Sigmoid colon (tissue), 7 donors: ENCODE data around the gene SLC6A9. TPM values are rescaled to one million over a fixed set of nuclear protein-coding genes. Genes with fewer than 3 reads are reported as not detected.

Source experiments
- DNase-seq: peaks from one replicate; pipeline ENCODE4 v3.0.0-alpha.2; 2019
- H3K27ac ChIP-seq, 4 donors: fragments of 200-600 bp; sonication (generic); one replicate each; pipeline ENCODE4 v1.5.1; 2016 to 2019; ENCODE audit warnings: mild to moderate bottlenecking in 1 of 4
- H3K27me3 ChIP-seq, 3 donors: fragments of 200-600 bp; sonication (generic); one replicate each; pipeline ENCODE4 v1.5.1; 2019; ENCODE audit warnings: mild to moderate bottlenecking in 1 of 3
- H3K36me3 ChIP-seq, 4 donors: fragments of 200-600 bp; sonication (generic); one replicate each; pipeline ENCODE4 v1.5.1; 2016 to 2019
- H3K4me1 ChIP-seq, 4 donors: fragments of 200-600 bp; sonication (generic); one replicate each; pipeline ENCODE4 v1.5.1; 2017 to 2019
- H3K4me3 ChIP-seq, 4 donors: fragments of 200-600 bp; sonication (generic); one replicate each; pipeline ENCODE4 v1.5.1; 2017 to 2019; ENCODE audit warnings: mild to moderate bottlenecking in 2 of 4, moderate library complexity in 1 of 4
- H3K9me3 ChIP-seq, 4 donors: fragments of 200-600 bp in 3 of 4; sonication (generic) in 3 of 4; one replicate each; pipeline versions ENCODE4 v1.5.1 to v1.6.1; 2013 to 2019
- CTCF ChIP-seq, 4 experiments: fragments of 450-650 bp in 3 of 4; fragments of 200-600 bp in 1 of 4; IDR thresholded peaks; one replicate each; pipeline ENCODE4 v1.5.1; 2016 to 2019; ENCODE audit warnings: antibody characterized with exemption in 4 of 4, mild to moderate bottlenecking in 3 of 4, moderate library complexity in 2 of 4
- EP300 ChIP-seq, 4 donors: sonication (generic); formaldehyde crosslinking; IDR thresholded peaks; one replicate each; pipeline ENCODE4 v1.6.1; 2017; ENCODE audit warnings: antibody characterized with exemption in 4 of 4
- POLR2A ChIP-seq, 2 donors: fragments of 450-650 bp; IDR thresholded peaks; one replicate each; pipeline ENCODE4 v1.6.1; 2016; ENCODE audit warnings: antibody characterized with exemption in 2 of 2, mild to moderate bottlenecking in 2 of 2, moderate library complexity in 2 of 2
- POLR2AphosphoS5 ChIP-seq, 4 donors: sonication (generic); formaldehyde crosslinking; IDR thresholded peaks; one replicate each; pipeline ENCODE4 v1.6.1; 2017; ENCODE audit warnings: antibody characterized with exemption in 4 of 4
- WGBS, 2 donors: extraction: QIAGEN DNeasy Blood & Tissue Kit; methylation state at CpG; one replicate each; pipeline ENCODE4 v1.1.7; 2013; 5-methylcytosine and 5-hydroxymethylcytosine counted together
- intact Hi-C: fragments of 100-400 bp; cut with DNase I; formaldehyde crosslinking; loops from one replicate; pipeline ENCODE4 v1.15.1; 2023
- polyA plus RNA-seq, 3 donors: library from polyadenylated mRNA; stranded (reverse); fragments of 200-250 nt; gene quantifications; one replicate each; pipeline ENCODE4 v1.2.3, GENCODE V29; 2013
- total RNA-seq, 4 donors: library from RNA; depleted of rRNA; stranded (reverse); fragments of >200 nt; gene quantifications; one replicate each; pipeline ENCODE4 v1.1.0, GENCODE V29; 2016
- donor health status: healthy with polysubstance abuse.
- donor health status: Bipolar disorder and iron deficiency.
- donor health status: healthy.

SLC6A9 gene
- total RNA-seq (10 to 100 TPM in 2 of 4 donors, 1 to 10 TPM in 2; 5.4 to 16.6 (median 9.3) TPM), polyA plus RNA-seq (10 to 100 TPM in 1 of 3 donors, 1 to 10 TPM in 2; 2.4 to 24.5 (median 4.4) TPM)

- intact Hi-C loops, result loop anchor here (10.0 kb wide), 1 partner anchor 497 kb away; the partner anchor contains the start of gene PTPRF
- peak; percentile 24 to 73 (median 71) for TF ChIP-seq POLR2AphosphoS5 (IDR thresholded peaks at IDR 0.05)
- no peak for TF ChIP-seq CTCF (IDR thresholded peaks at IDR 0.05)
- TF ChIP-seq EP300 (IDR thresholded peaks at IDR 0.05), result no peak
- TF ChIP-seq POLR2A (IDR thresholded peaks at IDR 0.05), result peak in 1 of 2 donors; percentile 10
- Histone ChIP-seq H3K27me3 (no peaks in the 10 kb centered on the region), H3K4me1 (peaks cover 0 to 61% (median 51%) of the 10 kb centered on the region in 4 donors), H3K9me3 (no peaks in the 10 kb centered on the region), H3K27ac (peak within 1 kb of the TSS; percentile 86 to 96 (median 94)), H3K36me3 (no peaks in the 10 kb centered on the region), H3K4me3 (peak within 1 kb of the TSS; percentile 71 to 88 (median 87))
- WGBS, 2 donors, result 10 to 17% methylated on average over 40 of the region's 40 CpGs
- DNase-seq, result peak; percentile 91
These were observed at the start of gene SLC6A9 for GRCh38 chr1:44031252-44032169. SLC6A9 (minus strand) TSS chr1:44031462; CDS start chr1:44024277, 7,185 bp downstream.

- H3K9me3 ChIP-seq, result no peaks in the 10 kb centered on the region
- 93 to 96% methylated on average over 4 of the region's 4 CpGs for WGBS, 2 donors
- peaks cover 0 to 4% (median 4%) of the 10 kb centered on the region in 4 donors for H3K4me1 ChIP-seq
- no peak overlapping the region for H3K4me3 ChIP-seq
- H3K27me3 ChIP-seq, result no peaks in the 10 kb centered on the region
- no peak overlapping the region for H3K27ac ChIP-seq
- DNase-seq, result no peak
- intact Hi-C loops, result no loop called here
- no peaks in the 10 kb centered on the region for H3K36me3 ChIP-seq
- TF ChIP-seq EP300 (IDR thresholded peaks at IDR 0.05) (no peak), POLR2A (IDR thresholded peaks at IDR 0.05) (no peak), CTCF (IDR thresholded peaks at IDR 0.05) (no peak), POLR2AphosphoS5 (IDR thresholded peaks at IDR 0.05) (no peak)
These were observed 48.3 kb upstream of the SLC6A9 start for GRCh38 chr1:44079566-44079965.

- DNase-seq, result no peak
- 21 to 51% methylated on average over 2 of the region's 2 CpGs for WGBS, 2 donors
- no peaks in the 10 kb centered on the region for H3K36me3 ChIP-seq
- no peaks in the 10 kb centered on the region for H3K9me3 ChIP-seq
- TF ChIP-seq EP300 (IDR thresholded peaks at IDR 0.05), result no peak
- no peak for TF ChIP-seq POLR2AphosphoS5 (IDR thresholded peaks at IDR 0.05)
- TF ChIP-seq CTCF (IDR thresholded peaks at IDR 0.05), result no peak
- TF ChIP-seq POLR2A (IDR thresholded peaks at IDR 0.05), result no peak
- H3K27me3 ChIP-seq, result no peaks in the 10 kb centered on the region
- intact Hi-C loops, result no loop called here
- peaks cover 0 to 11% (median 9%) of the 10 kb centered on the region in 4 donors for H3K4me1 ChIP-seq
- H3K4me3 ChIP-seq, result no peak overlapping the region
- H3K27ac ChIP-seq, result no peak overlapping the region
These were observed 46.8 kb upstream of the SLC6A9 start for GRCh38 chr1:44078104-44078503.

GRCh38 chr1:44077421-44077820 lies 46.2 kb upstream of the SLC6A9 start:
- Histone ChIP-seq H3K36me3 (no peaks in the 10 kb centered on the region), H3K4me1 (peaks cover 0 to 11% (median 9%) of the 10 kb centered on the region in 4 donors), H3K27ac (no peak overlapping the region), H3K9me3 (no peaks in the 10 kb centered on the region), H3K27me3 (no peaks in the 10 kb centered on the region), H3K4me3 (no peak overlapping the region)
- DNase-seq, result no peak
- WGBS, 2 donors, result 54 to 76% methylated on average over 5 of the region's 5 CpGs
- intact Hi-C loops, result no loop called here
- TF ChIP-seq EP300 (IDR thresholded peaks at IDR 0.05), result no peak
- no peak for TF ChIP-seq POLR2AphosphoS5 (IDR thresholded peaks at IDR 0.05)
- TF ChIP-seq CTCF (IDR thresholded peaks at IDR 0.05), result no peak
- TF ChIP-seq POLR2A (IDR thresholded peaks at IDR 0.05), result no peak
